ENCODE results near the gene MYO1D.
"Not testable (repeated sequence)": the region's sequence is repeated elsewhere in the genome, so short reads cannot be mapped to it uniquely, and the experiment has no call there.

The MYO1D gene

DNA sequence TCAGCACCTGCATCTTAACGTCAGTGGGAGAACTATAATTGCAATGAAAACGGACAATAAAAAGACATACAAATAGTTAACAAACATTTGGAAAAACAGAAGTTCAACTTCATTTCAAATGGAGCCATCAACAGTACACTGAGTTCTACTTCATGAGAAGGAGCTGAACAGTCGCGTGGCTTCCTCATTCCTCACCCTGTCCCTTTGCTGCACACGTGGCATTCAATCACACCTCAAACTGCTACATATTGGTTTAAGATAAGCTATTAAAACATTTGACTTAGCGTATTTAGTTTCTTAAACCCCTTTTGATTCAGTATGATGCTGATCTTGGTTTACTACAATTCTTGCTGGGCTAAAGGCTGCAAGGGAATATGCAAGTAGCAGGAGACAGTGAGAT, 313.3 kb downstream of the MYO1D start:
- DNase-seq = no peak

DNA sequence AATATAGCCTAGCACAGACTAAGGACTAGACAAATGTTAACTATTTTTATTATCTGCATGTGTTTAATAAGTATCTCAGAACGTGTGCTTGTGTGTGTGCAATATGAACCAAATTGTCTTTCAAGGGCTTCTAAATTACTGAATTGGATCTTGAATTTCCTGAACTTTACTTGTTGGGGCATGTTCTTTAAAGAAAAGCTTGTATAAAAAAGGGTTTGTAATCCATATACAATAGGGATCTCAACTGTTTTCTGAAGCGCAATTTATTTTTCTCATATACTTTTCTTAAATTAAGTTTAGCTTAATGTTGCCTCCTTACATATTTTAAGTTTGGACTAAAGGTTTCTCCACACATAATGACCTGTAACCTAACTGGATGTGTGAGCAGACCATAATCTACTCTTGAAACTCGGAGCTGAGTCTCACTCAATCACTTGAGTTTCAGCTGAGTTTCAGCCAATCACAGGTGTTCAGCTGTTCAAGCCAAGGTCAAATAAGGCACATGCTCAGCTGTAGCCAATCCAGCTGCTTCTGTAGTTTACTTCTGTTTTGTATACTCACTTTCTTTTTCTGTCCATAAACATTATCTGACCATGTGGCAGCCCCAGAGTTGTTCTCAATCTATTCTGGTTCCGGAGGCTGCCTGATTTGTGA, 317.8 kb downstream of the MYO1D start:
- no peak for DNase-seq

DNA sequence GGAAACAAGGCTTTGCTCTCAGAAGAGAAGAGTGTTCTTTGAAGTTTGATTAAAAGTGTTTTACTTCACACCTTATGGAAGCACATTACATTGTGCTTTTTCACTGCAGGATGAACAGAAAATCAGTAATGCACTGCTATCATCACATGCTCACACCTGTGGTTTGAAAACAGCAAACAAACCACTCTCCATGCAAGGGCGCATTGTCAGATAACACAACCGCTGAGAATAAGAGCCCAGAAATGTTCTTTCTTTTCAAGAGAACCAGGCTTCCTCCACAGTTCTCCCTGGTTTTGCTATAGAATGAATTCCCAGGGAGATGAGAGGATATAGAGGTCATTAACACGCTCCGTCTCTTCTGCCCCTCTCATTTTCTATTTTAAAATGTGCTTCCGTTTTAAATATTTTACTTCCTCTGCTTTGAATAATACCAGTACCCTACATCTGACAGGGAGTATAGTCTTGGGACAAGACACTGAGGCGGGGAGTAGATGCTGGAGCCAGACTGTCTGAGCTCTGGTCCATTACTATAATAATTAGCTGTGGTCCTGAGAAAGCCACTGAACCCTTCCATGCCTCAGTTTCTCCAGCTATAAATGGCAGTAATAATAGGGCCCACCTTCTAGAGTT, 318.5 kb downstream of the MYO1D start:
- DNase-seq = no peak

DNA sequence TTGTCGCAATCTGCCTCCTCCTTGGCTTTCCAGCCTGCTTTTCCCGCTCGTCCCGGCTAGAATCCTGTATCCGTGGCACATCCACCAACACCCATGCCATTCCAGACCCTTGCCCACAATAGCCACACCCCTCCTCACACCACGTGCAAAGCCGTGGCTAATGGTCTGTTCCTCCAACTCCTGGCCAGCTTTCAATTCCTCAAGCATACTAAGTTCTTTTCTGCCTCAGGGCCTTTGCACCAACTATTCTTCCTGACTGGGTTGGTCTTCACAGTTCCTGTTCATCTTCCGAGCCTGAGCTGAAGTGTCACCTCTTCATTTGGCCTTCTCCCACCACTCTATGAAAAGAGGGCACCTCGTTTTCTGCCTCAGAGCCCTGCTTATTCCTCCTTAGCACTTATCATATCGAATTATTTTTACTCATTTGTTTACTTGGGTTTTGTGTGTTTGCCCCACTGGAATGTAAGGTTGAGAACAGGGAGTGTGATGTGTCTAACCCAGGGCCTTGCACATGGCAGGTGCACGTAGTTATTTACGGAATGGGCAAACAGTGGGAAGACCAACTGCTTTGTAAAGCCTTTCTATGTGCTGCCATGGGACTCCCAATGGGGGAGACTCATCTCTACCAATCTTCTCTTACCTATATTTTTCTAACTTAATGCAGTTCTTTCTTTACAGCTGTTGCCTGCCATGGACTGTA, 321.2 kb downstream of the MYO1D start:
- DNase-seq = no peak

DNA sequence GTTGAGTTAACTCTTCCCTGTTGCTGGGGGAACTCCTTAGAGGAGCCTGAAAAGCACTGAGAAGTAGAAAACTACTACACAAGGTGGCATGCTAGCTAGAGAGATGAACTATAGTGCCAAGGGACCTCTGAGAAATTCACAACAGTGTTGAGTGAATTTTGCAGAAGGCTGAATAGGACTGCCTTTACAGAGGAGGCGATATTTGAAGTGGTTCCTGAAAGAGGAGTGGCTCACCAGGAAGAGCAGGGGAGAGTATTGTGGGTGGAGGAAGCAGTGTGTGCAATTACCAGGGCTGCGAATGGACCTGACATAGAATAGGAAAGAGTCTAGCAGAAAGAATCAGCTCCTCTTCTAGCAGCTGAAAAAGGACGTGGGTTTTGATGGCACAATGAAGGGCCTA, 323.8 kb downstream of the MYO1D start:
- no peak for DNase-seq

DNA sequence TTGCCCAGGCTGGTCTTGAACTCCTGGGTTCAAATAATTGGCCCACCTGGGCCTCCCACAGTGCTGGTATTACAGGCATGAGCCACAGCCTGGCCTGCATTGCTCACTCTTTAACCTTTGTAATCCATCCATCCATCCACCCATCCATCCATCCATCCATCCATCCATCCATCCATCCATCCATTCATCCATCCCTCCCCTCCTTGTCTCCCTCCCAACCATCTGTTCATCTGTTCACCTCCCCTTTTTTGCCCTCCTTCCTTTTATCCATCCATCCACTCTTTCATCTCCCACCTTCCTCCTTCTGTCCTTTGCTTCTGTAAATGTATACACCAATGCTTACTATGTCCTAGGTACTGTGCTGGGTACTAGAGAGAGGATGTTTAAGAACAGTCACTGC, 324.6 kb downstream of the MYO1D start:
- no peak for DNase-seq

DNA sequence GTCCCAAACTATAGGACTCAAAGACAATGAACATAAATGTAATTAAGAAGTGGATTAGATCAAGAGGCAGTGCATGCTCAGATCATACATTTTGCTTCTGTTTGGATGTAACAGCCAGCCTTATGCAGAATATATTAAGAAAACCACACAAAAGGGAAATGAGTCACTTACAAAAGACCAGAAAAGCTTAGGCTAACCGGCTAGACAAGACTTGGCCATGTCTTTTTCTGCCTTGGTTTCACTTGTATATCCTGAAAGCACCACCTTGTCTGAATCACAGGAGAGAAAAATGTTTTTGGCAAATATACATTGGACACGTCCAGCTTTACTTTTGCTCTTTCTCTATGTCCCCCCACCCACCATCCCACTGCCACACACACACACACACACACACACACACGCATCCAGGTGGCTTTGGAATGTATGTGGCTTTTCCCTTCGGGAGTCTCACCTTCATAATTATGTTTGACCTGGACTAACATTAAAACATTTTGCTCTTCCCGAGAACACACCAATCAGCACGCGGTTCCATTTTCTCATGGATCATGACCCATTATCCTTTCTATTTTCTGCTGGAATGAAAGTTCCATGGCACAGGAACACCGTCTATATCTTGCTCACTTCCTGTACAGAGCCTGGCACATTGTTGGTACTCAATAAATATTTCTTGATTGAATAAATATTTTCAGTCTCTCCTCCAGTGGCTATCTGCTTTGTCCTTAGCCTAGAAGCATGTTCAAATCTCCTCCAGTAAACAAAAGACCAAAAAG, 325.6 kb downstream of the MYO1D start:
- DNase-seq = no peak

DNA sequence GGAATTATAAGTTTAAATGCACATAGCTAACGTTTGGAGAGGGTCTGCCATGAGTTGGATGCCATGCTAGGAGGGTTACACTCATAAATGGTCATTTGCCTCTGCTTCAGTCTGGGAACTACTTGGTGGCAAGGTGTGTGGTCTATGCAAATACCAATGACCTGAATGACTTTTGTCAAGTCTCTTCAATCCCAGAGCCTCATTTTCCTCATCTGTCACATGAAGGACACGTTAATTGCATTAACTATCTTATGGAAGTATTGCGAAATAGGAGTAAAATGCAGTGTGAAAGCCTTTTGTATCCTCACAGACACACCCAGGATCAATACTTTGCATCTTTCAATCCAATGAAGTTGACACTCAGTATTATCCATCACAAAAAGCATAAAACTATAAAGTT, 327.4 kb downstream of the MYO1D start:
- no peak for DNase-seq

DNA sequence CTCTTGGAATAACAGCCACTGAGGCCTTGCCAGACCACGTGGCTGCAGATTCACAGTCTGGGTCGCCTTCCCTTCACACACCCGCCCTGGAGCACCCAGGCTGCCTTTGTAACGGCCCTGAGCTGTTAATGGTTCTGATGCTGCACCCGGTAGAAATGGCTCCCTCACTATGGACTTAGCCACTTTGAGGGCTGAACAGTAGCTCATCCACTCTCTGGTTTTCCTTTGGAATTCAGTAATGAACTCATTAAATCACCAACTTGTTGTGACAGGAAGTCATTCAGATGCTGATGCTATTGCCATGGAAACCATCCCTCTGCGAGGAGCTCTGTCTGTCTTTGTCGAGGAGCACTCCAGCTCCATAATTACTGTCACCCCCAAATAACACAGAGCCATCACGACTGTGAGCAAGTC, 330.9 kb downstream of the MYO1D start:
- DNase-seq = no peak

DNA sequence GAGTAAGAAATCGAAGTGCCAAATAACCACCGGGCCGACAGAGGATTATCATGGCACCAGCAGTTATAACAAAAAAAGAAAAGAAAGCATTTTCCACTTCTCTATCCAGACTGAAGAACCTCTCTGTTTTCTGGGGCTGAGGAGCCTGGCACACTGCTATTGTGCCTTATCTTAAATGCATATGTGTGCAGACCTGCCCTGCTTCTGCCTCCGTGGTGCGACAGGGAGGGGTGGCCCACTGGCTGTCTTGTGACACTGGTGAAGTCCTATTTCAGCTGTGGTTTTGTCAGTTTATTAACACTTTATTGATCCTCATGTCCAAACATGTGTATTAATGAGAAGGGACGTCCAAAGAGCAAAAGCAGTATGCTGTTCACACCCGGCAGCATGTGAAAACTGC, 334.7 kb downstream of the MYO1D start:
- DNase-seq = no peak

DNA sequence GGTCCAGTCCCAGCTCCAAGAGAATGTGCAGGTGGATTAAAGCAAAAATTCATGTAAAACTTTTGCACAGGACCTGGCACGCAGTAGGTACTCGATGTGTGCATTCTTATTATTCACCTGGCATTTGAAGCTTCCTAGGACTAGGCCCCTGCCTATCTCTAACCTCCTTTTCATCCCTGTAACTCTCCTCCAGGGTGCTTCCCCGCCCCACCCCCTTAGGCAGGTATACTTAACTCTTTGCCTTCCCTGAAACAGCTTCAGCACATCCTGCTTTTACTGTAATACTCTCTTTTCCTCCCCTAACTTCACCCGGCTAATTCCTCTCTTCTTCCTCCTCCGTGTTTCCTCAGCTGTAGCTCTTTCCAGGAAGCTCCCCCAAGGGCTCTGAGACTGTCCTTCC, 335.3 kb downstream of the MYO1D start:
- no peak for DNase-seq

DNA sequence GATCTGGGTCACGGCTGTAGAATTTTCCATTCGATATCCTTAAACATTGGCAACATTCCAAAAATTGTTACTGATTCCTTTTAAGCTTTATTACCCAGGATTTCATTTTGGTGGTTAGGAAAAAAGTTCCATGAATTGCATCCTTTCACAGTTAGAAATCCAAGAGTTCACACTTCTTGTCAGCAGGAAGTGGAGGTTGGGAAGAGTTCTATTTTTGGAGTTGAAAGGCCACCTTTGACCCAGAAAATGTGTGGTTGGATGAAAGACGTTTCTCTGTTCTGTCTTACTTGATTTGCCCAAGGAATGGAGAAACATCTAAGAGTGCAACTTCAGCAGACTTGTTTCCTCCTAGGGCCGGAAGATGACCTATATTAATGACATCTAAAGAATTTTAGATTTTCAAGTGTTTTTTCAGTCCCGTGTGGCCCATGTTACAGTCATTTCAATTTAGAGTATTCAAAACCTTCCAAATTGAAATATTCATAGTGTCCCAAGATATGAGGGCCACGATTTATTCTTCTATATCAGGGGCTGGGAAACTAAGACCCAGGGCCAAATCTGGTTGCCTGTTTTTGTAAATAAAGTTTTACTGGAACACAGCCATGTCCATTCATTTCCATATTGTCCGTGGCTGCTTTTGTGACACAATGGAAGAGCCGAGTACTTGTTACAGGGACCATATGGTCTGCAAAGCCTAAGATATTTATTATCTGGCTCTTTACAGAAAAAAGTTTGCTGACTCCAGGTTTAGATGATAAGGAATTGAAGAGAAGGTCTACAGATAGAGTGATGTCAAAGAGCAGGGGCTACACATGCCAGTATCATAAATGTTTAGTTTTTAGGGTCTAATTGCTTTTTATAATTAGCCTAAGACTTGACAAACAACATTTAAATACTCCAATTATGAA, 339.9 kb downstream of the MYO1D start:
- DNase-seq = no peak

DNA sequence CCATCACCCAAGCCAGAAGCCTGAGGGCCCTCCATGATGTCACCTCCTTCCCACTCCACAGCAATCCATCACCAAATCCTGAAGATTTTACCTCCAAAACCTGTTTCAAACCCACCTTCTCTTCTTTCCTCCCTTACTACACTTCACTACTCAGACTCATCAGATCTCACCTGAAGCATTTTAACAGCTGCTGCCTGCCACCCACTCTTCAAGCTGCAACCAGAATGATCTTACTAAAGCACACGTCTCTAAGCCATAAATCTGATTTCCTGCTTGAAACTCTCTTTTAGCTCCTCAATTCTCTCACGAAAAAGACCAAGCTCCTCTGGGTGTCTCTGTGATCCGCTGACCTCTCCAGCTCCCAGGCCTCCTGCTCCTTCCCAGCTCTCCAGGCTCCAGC, 343.6 kb downstream of the MYO1D start:
- DNase-seq = no peak

DNA sequence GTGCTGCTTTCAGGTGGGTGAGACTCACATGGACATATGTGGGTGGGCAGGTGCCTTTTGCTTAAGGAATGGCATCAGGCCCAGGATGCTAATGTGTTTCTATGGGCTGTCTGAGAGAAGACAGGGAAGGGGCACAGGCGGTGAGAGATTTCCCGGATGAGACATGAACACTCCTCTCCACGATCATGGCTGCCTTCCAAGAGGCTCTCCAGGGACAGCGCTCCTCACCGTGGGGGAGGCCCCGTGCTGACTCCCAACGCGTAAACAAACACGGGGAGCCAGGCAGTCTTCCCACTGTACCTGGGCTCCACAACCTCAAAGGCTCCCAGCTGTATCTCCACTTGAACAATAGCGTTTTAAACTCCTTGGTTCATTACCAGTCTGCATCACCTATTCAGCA, 347.3 kb downstream of the MYO1D start:
- no peak for DNase-seq

DNA sequence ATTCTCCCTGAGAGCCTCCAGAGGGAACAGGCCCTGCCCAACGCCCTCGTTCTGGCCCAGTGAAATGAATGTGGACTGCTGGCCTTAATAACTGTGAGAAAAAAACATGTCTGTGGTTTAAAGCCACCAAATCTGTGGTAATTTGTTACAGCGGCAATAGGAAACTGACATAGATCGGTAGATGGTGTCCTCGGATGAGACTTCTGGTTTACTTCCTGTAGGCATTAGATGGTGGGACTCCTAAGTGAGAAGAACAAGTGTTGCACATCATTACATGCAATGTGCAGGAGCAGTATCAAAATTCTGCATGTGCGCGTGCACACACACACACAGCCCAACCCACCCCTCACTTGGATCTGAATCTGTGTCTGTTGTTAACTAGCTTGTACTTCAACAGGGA, 348.1 kb downstream of the MYO1D start:
- no peak for DNase-seq

DNA sequence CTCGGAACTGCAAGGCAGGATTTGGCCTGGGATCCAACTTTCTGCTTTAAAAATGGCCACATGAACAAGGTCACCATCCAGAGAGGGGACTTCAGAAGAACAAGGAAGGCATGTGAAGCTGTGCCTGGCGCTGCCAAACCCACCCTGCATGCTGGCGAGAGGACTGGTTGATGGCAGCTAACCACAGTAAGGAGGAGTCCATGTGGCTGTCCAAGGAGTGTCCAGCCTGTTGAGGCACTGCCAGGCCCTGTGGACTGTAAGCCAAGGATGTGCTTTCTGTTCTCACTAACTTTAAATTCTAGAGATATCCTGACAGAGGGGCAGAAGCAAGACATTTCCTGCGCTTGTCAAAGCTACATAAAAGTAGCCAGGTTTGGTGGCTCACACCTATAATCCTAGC, 349.8 kb downstream of the MYO1D start:
- DNase-seq = no peak

DNA sequence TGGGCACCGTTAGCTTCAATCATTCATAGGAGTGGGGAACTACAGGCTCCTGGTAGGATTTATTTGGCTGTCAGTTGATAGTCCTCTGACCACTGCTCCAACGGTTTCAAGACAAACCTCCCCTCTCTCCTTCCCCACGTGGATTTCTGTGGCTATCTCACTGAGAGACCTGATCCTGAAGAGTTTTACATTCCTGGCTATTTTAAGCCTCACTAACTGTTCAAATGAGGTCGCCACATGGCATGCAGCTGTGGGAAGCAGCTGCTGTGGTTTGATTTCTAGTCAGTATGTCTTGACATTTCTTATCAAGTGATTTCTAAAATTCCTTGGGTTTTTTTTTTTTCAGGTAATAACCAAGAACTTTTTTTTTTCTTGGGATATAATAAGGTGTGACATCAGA, 351.8 kb downstream of the MYO1D start:
- no peak for DNase-seq

DNA sequence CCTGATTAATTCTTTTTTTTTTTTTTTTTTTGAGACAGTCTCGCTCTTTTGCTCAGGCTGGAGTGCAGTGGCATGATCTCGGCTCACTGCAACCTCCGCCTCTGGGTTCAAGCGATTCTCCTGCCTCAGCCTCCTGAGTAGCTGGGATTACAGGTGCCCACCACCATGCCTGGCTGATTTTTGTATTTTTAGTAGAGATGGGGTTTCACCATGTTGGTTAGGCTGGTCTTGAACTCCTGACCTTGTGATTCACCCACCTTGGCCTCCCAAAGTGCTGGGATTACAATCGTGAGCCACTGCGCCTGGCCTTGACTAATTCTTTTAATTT, 352.4 kb downstream of the MYO1D start:
- not testable (repeated sequence) for DNase-seq

DNA sequence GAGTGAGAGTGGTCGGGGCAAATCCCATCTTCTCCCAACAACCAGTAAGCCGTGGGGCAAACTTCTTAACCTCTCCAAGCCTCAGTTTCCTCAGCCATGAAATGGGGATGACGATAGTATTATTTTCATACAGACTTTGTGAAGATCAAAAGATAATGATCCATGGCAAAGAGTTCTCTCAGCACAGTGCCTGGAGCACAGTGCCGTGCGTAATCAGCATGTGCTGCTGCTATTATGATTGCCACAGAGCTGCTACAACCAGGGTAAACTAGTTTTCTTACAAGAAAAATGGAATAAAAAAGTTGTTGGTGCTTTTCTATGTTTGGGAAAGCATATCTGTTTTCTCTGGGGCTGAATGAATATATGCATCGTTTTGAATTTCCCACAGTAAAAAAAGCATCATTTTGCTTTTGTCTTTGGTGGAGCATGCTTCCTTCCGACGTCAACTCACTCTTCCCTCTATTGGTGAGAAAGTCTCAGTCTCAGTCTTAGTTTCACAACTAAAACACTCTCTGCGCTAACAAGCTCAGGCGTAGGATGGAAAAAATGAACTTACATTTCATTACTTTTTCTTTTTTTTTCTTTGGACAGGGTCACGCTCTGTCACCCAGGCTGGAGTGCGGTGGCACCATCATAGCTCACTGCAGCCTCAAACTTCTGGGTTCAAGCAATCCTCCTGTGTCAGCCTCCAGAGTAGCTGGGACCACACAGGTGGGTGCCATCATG, 352.9 kb downstream of the MYO1D start:
- DNase-seq = no peak

DNA sequence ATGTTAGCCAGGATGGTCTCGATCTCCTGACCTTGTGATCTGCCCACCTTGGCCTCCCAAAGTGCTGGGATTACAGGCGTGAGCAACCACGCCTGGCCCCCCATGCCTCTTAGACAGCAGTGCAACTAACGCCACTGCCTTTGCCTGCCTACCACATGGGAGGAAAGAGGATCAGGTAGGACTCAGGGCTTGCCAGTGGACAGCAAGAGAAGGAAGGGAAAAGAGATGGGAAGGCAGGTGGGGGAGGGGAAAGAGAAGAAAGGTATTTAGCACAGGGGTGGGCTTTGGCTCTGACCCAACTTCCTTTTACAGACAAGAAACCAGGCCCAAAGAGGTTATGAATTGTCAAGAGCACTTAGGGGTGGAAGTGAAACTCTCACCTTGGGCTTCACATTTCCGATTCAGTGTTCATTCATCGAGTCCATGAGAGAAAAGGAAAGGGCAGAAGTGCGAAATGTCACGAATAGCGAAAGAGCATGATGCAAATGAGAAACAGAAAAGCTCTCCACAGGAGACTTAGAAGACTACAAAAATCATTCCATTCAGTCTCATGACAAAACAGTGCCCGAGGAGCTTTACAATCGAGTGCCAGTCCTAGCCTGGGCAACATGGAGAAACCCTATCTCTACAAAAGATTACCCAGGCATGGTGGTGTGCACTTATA, 353.8 kb downstream of the MYO1D start:
- no peak for DNase-seq

DNA sequence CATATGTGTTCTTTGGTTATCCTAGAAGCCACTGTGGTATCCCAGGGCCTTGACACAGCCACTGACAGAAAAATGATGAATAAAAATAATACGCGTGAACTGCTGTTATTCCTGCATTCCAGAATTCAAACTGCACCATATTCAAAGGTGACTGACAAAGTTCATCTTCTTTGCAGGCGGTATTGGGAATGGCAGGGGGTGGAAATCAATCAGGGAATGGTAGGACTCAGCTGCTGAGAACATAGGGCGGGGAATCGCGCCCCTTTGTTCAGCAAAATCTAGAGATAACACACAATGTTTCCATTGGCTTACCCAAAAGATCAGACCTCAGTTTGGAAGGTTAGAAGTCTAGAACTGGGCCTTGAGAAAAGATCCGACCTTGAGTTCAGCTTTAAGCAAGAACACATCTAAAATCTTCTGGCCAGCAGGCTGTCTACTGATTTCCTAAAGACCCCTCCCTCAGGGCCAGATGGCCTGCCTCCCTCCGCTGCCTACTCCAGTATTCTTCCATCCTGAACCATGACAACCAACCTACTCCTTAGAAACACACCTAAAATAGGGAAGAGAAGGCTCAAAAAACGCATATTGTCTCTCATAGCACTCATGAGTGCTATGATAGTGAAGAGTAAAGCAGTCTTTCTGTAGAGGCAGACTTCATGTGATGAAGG, 356.1 kb downstream of the MYO1D start:
- no peak for DNase-seq

Data from T1000 (cell line).